Adrenal gland (tissue), 5 donors: Measurements from ENCODE around the gene RSL1D1.

Source experiments
- CTCF ChIP-seq, 6 experiments: fragments of 450-650 bp in 4 of 6; fragments of 200-600 bp in 2 of 6; sonication (generic) in 1 of 6; IDR thresholded peaks; 1 replicate in 5 of 6; 2 replicates in 1 of 6; pipeline versions ENCODE4 v1.5.1 to v1.8.0; 2016 to 2021; ENCODE audit warnings: antibody characterized with exemption in 6 of 6, mild to moderate bottlenecking in 2 of 6, moderate library complexity in 1 of 6
- POLR2A ChIP-seq, 2 donors: fragments of 450-650 bp; IDR thresholded peaks; one replicate each; pipeline ENCODE4 v1.6.1; 2017; ENCODE audit warnings: antibody characterized with exemption in 2 of 2, mild to moderate bottlenecking in 2 of 2, moderate library complexity in 1 of 2
- donor health status: DM: no; HTN: no; CAD: no.

- TF ChIP-seq CTCF (IDR thresholded peaks at IDR 0.05) (peak in 3 of 6 experiments; percentile 81 to 99 (median 99)), POLR2A (IDR thresholded peaks at IDR 0.05) (peak; percentile 94 to 98)
These were observed 54.0 kb downstream of the RSL1D1 start, which contains the start of gene ZC3H7A for GRCh38 chr16:11797166-11797956.
